CD4-positive, alpha-beta T cell (primary cell): ENCODE data around the gene SPATA22. TPM values are rescaled to one million over a fixed set of nuclear protein-coding genes. Genes with fewer than 3 reads are reported as not detected.

Source experiments
- ATAC-seq: fragments of 200-7000 bp; cut with Tn5 transposase; one replicate; pipeline ENCODE4 v1.10.0; 2022; ENCODE audit warnings: mild to moderate bottlenecking; ENCODE audit not compliant: poor library complexity
- CTCF ChIA-PET: fragments of 350-600 bp; sonication (Branson Sonifier 250); formaldehyde crosslinking; loops from one replicate; lab custom pipeline; 2021; ENCODE audit warnings: antibody characterized with exemption, inconsistent platforms; lab: Charles Lee
- POLR2A ChIA-PET: fragments of 350-600 bp; sonication (Branson Sonifier 250); formaldehyde crosslinking; loops from one replicate; lab custom pipeline; 2021; ENCODE audit warnings: antibody characterized with exemption, inconsistent platforms; lab: Charles Lee
- DNase-seq, 14 experiments: peaks; one replicate each; pipeline ENCODE4 v3.0.0-alpha.2; 2013 to 2020; ENCODE audit warnings: mixed read lengths in 2 of 14
- H3K27ac ChIP-seq, 2 donors: one replicate each; pipeline versions ENCODE4 v1.5.1 to v1.7.0; 2013; ENCODE audit warnings: low read length in 2 of 2, low read depth in 1 of 2, mild to moderate bottlenecking in 1 of 2
- H3K27me3 ChIP-seq, 2 experiments: 1 replicate in 1 of 2; 2 replicates in 1 of 2; pipeline versions ENCODE4 v1.6.1 to v1.7.0; 2013; ENCODE audit warnings: low read length in 2 of 2, control low read depth in 1 of 2, mild to moderate bottlenecking in 1 of 2, moderate library complexity in 1 of 2; ENCODE audit not compliant: insufficient read depth in 2 of 2, control insufficient read depth in 1 of 2
- H3K36me3 ChIP-seq: one replicate; pipeline ENCODE4 v1.6.1; 2013; ENCODE audit warnings: low read length, control low read depth; ENCODE audit not compliant: insufficient read depth
- H3K4me1 ChIP-seq: one replicate; pipeline ENCODE4 v1.6.1; 2013; ENCODE audit warnings: low read length, control low read depth; ENCODE audit not compliant: insufficient read depth
- H3K4me3 ChIP-seq: one replicate; pipeline ENCODE4 v1.5.1; 2013; ENCODE audit warnings: mild to moderate bottlenecking, low read length, moderate library complexity
- H3K9me3 ChIP-seq, 2 experiments: 1 replicate in 1 of 2; 2 replicates in 1 of 2; pipeline versions ENCODE4 v1.6.1 to v1.7.0; 2013; ENCODE audit warnings: low read length in 2 of 2, mild to moderate bottlenecking in 2 of 2, control low read depth in 1 of 2, moderate library complexity in 1 of 2; ENCODE audit not compliant: control insufficient read depth in 1 of 2, insufficient read depth in 1 of 2
- H3K27ac Mint-ChIP-seq: one replicate; pipeline ENCODE4 v1.8.0; 2020; ENCODE audit warnings: mixed read lengths
- H3K27me3 Mint-ChIP-seq: one replicate; pipeline ENCODE4 v1.8.0; 2021; ENCODE audit warnings: mixed read lengths
- H3K36me3 Mint-ChIP-seq: one replicate; pipeline ENCODE4 v1.8.0; 2021; ENCODE audit warnings: low read depth, mixed read lengths
- H3K4me1 Mint-ChIP-seq: one replicate; pipeline ENCODE4 v1.8.0; 2021; ENCODE audit warnings: low read depth, mixed read lengths
- H3K4me3 Mint-ChIP-seq: one replicate; pipeline ENCODE4 v1.8.0; 2020; ENCODE audit warnings: mild to moderate bottlenecking, mixed read lengths
- H3K9me3 Mint-ChIP-seq: one replicate; pipeline ENCODE4 v1.8.0; 2020; ENCODE audit warnings: mixed read lengths
- CTCF ChIP-seq: fragments of 200-600 bp; IDR thresholded peaks from one replicate; pipeline ENCODE4 v1.8.0; 2022; ENCODE audit warnings: antibody characterized with exemption, mild to moderate bottlenecking
- intact Hi-C, 2 experiments: fragments of 100-400 bp; cut with DNase I in 1 of 2; cut with micrococcal nuclease in 1 of 2; formaldehyde crosslinking; loops; one replicate each; pipeline versions ENCODE4 v1.15.1 to v1.9.0; 2023 to 2025; cut with DNase I, micrococcal nuclease
- total RNA-seq, 174 experiments: library from RNA in 2 of 174; stranded (reverse) in 2 of 174; gene quantifications; one replicate each; pipeline ENCODE4 v1.2.3 and lab custom pipeline; 2021 to 2026

Gene SPATA22
- total RNA-seq, 2 experiments from 2014 or later, result 0.80 to 0.92 TPM

- Mint-ChIP-seq H3K36me3 (no peaks in the 10 kb centered on the region), H3K9me3 (peaks cover 1% of the 10 kb centered on the region), H3K27ac (no peak overlapping the region), H3K4me1 (no peaks in the 10 kb centered on the region), H3K27me3 (peaks cover 4% of the 10 kb centered on the region), H3K4me3 (no peak overlapping the region)
- Histone ChIP-seq H3K36me3 (no peaks in the 10 kb centered on the region), H3K27me3 (no peaks in the 10 kb centered on the region), H3K27ac (no peak overlapping the region), H3K4me1 (no peaks in the 10 kb centered on the region), H3K9me3 (no peaks in the 10 kb centered on the region), H3K4me3 (no peak overlapping the region)
- intact Hi-C loops, result no loop called here
- CTCF ChIA-PET, result no interaction called here
- POLR2A ChIA-PET, result no interaction called here
- TF ChIP-seq CTCF, result no peak
- no peak for ATAC-seq
- DNase-seq, result no peak
Observed at GRCh38 chr17:3510090-3510489, 38.5 kb upstream of the SPATA22 start.

DNA sequence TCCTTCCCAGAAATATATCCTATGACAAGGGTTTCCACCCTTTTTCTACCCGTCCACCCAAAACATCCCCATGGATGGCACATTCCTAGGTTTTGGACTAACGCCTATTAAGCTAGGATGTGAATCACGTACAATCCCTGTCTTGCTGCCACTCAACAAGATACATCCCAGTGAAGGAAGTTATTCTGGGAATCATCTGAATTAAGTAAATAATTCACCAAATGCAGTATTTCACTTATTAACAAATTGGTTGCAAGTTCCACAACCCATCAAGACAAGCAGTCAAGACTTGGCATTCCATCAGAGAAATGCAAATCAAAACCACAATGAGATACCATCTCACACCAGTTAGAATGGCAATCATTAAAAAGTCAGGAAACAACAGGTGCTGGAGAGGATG is 36.2 kb upstream of the SPATA22 start:
- Histone ChIP-seq H3K4me3 (no peak overlapping the region), H3K9me3 (no peaks in the 10 kb centered on the region), H3K36me3 (no peaks in the 10 kb centered on the region), H3K4me1 (no peaks in the 10 kb centered on the region), H3K27ac (no peak overlapping the region), H3K27me3 (no peaks in the 10 kb centered on the region)
- TF ChIP-seq CTCF, result no peak
- ChIA-PET CTCF (no interaction called here), POLR2A (no interaction called here)
- H3K27me3 Mint-ChIP-seq, result peaks cover 7% of the 10 kb centered on the region
- no peak for ATAC-seq
- no peak overlapping the region for H3K27ac Mint-ChIP-seq
- H3K4me3 Mint-ChIP-seq, result no peak overlapping the region
- peaks cover 1% of the 10 kb centered on the region for H3K9me3 Mint-ChIP-seq
- intact Hi-C loops, result no loop called here
- H3K4me1 Mint-ChIP-seq, result no peaks in the 10 kb centered on the region
- DNase-seq, result no peak
- H3K36me3 Mint-ChIP-seq, result no peaks in the 10 kb centered on the region

DNA sequence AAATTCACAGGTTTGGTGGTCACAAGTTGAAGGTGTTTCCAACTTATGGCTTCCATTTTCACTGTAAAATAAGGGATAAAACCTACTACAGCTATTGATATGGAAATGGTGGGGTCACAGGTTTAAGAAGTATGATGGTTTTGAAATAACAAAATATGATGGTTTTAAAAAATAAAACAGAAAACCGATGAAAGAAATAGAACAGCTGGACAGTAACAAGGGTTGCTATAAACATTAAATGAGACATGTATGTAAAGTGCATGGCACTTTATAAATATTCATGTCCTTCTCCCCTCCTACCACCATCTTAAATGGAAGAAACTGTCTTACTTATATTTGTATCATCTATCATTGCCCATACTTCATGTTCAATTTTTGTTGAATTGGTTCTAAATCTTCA is 35.5 kb upstream of the SPATA22 start:
- intact Hi-C loops, result no loop called here
- H3K36me3 ChIP-seq, result no peaks in the 10 kb centered on the region
- no peaks in the 10 kb centered on the region for H3K27me3 ChIP-seq
- H3K27ac Mint-ChIP-seq, result no peak overlapping the region
- no peak overlapping the region for H3K4me3 ChIP-seq
- H3K27ac ChIP-seq, result no peak overlapping the region
- H3K4me1 ChIP-seq, result no peaks in the 10 kb centered on the region
- ATAC-seq (no peak), DNase-seq (no peak)
- ChIA-PET POLR2A (no interaction called here), CTCF (no interaction called here)
- H3K4me3 Mint-ChIP-seq, result no peak overlapping the region
- no peaks in the 10 kb centered on the region for H3K9me3 ChIP-seq
- H3K27me3 Mint-ChIP-seq, result peaks cover 7% of the 10 kb centered on the region
- no peaks in the 10 kb centered on the region for H3K36me3 Mint-ChIP-seq
- H3K4me1 Mint-ChIP-seq, result no peaks in the 10 kb centered on the region
- peaks cover 1% of the 10 kb centered on the region for H3K9me3 Mint-ChIP-seq
- TF ChIP-seq CTCF, result no peak
